Esophagus muscularis mucosa (tissue), 3 donors: Measurements from ENCODE around the gene ARHGAP4.

Source experiments
- CTCF ChIP-seq, 3 experiments: fragments of 200-600 bp in 2 of 3; fragments of 450-650 bp in 1 of 3; sonication (generic) in 2 of 3; IDR thresholded peaks; one replicate each; pipeline ENCODE4 v1.5.1; 2017 to 2019; ENCODE audit warnings: antibody characterized with exemption in 3 of 3, mild to moderate bottlenecking in 2 of 3, moderate library complexity in 1 of 3
- POLR2A ChIP-seq: fragments of 450-650 bp; IDR thresholded peaks from one replicate; pipeline ENCODE4 v1.6.1; 2017; ENCODE audit warnings: antibody characterized with exemption, moderate library complexity, mild to moderate bottlenecking, low read depth
- POLR2AphosphoS5 ChIP-seq, 2 donors: sonication (generic); formaldehyde crosslinking; IDR thresholded peaks; one replicate each; pipeline ENCODE4 v1.6.1; 2017; ENCODE audit warnings: antibody characterized with exemption in 2 of 2

- TF ChIP-seq CTCF (IDR thresholded peaks at IDR 0.05) (no peak), POLR2AphosphoS5 (IDR thresholded peaks at IDR 0.05) (no peak), POLR2A (no peak)
Measured at GRCh38 chrX:153953892-153954557, 28.0 kb upstream of the ARHGAP4 start.
